ENCODE data around the gene SFTPA1.
"Not testable (repeated sequence)": the region's sequence is repeated elsewhere in the genome, so short reads cannot be mapped to it uniquely, and the experiment has no call there.

- TF ChIP-seq POLR2A (IDR thresholded peaks at IDR 0.05; ENCODE audit: low read length); GATA1 (IDR thresholded peaks at IDR 0.05; ENCODE audit: low read depth, low read length): not testable (repeated sequence)
These were observed 26.0 kb downstream of the SFTPA1 start for GRCh38 chr10:79636654-79637199.
